Nucleus accumbens (tissue), 56 donors: ENCODE data around the gene SYMPK.
A peak's percentile ranks its signal among the peaks of the same experiment; 100 is the strongest.
"Not testable (repeated sequence)": the region's sequence is repeated elsewhere in the genome, so short reads cannot be mapped to it uniquely, and the experiment has no call there.

Experiments used
- DNase-seq, 56 donors: peaks; one replicate each; lab custom pipeline; 2025; lab: John Stamatoyannopoulos, UW

SYMPK gene

DNA sequence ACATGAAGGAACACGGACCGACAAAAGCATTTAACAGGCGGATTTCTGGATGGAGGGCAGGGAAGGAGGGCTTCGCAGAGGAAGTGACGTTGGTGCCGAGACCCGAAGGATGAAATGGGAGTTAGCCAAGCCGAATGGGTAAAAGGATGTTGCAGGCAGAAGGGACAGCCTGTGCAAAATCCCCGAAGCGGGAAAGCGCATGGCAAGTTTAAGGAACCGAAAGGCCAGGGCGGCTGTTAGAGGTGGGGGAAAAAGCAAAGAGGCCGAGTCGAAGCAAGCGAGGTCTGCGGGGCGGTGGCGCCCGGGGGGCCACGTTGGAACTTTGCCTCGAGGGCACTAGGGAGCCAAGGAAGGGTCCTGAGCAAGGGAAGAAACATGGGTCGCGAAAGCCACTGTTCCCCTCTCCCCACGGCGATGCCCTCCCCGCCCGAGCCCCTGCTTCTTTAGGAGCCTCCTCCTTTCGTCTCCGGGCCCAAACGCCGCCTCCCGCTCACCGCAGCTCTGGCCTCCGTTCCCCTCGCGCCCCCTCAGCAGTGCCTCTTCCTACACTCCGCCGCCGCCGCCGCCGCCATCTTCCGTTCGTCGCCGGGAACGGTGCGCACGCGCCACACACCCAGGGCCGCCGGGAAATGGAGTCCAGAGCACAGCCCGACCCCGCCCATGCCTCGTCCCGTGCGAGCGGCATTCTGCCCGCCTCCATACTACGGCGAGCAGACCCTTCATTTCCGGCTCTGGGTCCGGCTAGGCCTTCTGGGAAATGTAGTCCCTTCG, at the start of gene SYMPK:
Gene SYMPK, minus strand, starts transcription at position 584 of the 771 bp plus-strand sequence. CDS start 8,652 bp downstream, outside the sequence.
- peak; percentile 87 to 99 (median 97) for DNase-seq

DNA sequence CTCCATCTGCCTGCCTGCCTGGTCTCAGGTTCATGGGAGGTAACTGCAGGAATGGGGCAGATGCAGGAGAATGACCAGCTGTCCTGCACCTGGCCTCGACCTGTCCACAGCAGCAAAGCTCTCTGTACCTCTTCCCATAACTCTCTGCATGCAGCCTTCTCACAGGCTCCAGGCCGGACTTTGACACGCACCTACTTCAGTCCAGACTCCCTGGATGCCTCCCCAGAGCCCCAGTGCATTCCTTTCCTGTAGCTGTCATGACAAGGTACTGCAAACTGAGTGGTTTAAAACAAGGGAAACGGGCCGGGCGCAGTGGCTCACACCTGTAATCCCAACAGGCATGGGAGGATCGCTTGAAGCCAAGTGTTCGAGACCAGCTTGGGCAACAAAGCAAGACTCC, 48.3 kb upstream of the SYMPK start:
- DNase-seq, result no peak

DNA sequence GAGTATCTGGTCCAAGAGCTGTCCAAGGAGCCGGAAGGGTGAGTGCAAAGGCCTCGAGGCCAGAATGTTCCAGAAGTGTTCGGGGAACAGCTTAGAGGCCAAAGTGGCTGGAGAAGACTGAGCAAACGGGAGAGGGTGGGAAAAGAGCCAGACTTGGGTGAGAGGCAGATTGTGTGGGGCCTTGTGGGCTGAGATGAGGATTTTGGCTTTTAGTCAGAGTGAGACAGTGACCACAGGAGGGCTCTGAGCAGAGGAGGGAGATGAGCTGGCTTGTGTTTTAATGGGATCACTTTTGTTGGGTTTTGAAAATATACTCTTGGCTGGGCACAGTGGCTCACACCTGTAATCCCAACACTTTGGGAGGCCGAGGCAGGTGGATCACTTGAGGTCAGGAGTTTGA, 46.0 kb upstream of the SYMPK start:
- DNase-seq, result no peak

DNA sequence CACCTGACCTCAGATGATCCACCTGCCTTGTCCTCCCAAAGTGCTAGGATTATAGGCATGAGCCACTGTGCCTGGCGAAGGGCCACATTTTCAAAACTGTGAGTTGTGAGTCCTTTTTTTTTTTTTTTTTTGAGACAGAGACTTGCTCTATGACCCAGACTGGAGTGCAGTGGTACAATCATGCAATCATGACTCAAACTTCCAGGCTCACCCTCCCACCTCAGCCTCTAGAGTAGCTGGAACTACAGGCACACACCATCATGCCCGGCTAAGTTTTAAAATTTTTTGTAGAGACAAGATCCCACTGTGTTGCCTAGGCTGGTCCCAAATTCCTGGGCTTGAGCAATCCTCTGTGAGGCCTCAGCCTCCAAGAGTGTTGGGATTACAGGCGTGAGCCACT, 43.3 kb upstream of the SYMPK start:
- no peak for DNase-seq

DNA sequence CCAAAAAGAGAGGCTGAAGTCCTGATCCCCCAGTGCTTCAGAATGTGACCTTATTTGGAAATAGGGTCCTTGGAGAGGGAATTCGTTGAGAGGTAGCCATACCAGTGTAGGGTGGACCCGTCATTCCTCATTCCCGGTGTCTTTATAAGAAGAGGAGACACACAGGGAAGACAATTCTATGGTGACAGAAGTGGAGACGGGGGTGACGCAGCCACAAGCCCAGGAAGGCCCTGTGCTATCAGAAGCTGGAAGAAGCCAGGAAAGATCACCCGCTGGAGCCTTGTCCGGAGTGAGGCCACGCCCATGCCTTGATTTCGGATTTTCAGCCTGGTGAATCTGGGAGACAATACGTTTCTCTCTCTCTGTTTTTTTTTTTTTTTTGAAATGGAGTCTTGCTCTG, 42.1 kb upstream of the SYMPK start:
- DNase-seq, result no peak

DNA sequence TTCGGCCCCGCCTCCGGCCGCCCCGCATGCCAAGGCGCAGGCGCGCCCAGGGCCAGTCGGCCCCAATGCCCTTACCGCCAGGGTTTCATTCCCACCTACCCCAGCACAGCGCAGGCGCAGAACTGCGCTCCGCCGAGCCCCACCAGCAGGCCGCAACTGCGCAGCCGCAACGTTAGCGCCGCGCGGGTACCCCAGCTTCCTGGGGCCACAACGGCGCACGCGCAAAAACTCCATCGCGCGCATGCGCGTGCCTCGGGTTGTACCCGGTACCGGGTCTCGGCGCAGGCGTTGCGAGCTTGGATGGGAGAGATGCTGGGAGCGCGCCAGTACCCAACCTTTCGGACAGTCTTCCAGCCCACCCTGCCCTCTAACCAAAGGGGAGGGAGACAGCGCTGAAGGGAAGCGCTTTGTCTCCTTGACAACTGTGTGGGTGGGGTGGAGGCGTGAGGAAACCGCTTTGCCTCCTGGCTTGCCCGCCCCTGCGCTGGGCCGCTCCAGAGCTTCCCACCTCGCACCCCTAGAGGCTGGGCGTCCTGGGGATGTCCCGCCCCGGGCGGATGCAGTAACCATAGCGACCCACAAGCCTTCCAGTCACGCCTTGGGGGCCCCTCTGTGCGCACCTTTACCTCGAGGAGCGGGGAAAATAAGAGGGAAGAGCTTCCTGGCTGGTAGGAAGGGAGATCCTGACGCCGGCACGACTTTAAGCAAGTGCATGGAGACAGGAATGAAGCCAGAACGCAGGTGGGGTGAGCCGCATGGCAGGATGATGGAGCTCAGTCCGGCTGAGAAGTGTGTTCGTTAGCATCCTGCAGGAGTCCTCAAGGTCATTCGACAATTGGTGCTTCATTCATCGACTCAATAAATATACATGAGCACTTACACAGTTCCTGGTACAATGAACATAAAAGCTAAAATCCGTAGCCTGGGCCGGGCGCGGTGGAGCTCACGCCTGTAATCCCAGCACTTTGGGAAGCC, 40.0 kb upstream of the SYMPK start:
- DNase-seq, result peak; percentile 77 to 99 (median 96)

DNA sequence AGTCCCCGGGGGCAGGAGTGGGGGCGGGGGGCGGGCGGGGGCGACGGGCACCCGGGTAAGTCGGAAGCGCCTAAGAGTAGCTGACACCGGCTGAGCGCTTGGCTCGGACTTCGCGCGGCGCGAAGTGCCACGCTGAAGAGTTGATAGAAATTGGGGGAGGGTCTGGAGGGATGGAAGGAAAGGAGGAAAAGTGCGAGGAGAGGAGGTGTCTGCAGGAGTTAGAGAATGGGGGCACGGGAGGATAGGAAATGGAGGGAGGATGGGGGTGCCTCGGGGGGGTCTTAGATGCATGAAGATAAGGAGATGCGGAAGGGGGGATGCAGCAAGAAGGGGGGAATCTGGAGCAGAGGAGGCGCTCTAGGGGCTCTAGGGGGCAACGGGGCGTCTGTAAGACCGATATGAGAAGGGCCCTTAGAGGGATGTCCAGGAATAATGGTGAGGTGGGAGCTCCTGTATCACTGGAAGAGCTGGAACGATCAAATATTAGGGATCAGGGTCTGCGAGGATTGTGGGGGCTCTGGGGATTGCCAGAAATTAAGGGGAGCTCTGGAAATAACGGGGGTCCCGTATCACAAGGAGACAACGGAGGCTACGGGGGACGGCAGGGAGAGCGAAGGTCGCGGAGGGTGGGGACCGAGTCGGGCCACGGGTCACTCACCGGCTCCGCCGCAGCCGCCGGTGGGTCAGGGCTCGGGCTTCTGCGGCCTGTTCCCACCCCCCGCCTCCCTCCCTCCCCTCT, 39.1 kb upstream of the SYMPK start, which contains the start of gene MYPOP:
Gene MYPOP, minus strand, starts transcription at position 702 of the 739 bp plus-strand sequence. CDS start 840 bp downstream, outside the sequence.
- peak in 1 of 56 donors; percentile 55 for DNase-seq

DNA sequence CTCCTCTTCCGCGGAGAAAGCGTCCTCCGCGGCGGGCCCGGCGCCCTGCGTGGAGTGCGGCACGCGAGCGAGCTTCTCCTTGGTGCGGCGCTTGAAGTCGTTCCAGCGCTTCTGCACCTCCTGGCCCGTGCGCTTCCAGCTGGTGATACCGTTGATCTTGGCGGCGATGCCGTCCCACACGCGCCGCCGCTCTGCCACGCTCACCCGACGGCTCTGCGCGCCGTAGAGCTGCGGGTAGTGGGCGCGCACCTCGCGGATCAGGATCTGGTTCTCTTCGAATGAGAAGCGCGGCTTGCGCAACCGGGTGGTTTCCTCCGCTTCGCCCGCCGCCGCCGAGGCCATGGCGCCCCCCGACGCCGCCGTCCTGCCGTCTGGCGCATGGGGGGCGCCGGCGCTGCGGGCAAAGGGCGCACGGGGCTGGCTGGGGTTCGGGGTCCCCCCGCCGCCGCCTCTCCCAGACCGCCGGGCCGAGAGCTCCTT, 38.5 kb upstream of the SYMPK start:
- peak in 3 of 56 donors; percentile 17 to 33 (median 21) for DNase-seq

DNA sequence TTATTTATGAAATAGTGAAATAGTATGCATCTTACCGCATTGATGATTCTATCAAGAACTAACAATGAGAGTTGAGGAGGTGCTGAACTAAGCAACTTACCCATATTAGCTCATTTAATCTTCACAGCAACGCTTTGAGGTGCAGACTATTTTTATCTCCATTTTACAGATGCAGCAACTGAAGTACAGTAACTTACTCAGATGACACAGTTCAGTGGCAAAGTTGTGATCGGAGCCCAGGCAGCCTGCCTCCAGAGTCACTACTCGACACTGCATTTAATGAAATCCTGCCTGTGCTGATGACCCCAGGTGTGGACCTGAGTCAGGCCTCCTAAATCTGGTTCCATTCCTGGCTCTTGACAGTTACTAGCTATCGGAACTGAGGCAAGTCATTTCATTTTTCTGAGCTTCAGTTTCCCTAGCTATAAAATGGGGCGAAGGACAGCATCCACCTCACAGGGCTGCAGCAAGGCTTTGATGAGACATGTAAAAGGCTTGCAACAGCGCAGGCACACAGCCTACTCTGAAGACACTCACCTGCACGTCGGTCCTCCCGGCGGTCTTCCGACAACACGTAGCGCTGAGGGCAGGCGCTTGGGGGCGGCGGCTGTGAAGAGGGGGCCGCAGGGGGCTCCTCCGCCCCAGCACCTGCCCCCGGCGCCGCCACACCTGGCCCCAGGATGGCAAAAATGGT, 37.9 kb upstream of the SYMPK start:
- peak in 1 of 56 donors; percentile 10 for DNase-seq

DNA sequence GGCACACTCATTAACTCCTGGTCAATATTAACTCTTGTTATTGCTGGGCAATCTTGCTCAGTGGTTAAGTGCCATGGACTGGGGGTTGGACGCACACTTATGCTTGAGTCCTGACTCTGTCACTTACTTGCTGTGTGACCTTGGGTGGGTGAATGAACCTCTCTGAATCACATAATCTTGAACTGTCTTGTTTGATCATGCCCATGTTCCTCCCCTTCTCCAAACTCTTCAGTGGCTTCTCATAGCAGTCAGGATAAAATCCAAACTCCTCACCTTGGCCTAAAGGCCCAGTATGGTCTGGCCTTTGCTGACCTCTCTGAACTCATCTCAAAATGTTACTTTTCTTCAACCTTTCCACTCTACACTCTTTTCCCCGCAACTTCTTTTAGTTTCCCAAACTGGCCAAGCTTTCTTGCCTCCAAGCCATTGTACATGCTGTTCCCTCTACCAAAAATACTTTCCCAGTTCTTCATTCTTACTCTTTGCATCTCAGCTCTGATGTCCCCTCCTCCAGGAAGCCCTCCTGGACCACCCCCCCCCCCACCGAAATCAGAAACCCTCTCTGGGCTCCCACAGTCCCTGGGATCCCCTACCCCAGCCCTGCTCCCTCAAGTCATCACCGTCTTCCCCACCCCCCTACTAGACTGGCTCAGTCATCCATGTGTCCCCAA, 37.1 kb upstream of the SYMPK start:
- DNase-seq, result no peak

DNA sequence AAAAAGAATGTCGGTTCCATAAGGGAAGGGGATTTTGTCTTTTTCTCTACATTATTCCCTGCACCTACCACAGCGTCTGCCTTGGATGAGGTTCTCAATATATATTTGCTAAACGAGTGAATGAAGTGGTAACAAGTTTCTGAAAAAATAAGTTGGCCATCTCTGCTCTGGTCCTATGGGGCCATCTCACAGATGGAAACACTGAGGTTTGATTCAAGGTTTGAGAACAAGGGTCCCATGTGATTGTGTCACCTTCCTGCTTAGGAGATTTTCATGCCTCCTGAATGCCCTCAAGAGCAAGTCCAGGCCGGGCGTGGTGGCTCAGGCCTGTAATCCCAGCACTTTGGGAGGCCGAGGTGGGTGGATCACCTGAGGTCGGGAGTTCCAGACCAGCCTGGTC, 36.3 kb upstream of the SYMPK start:
- no peak for DNase-seq

DNA sequence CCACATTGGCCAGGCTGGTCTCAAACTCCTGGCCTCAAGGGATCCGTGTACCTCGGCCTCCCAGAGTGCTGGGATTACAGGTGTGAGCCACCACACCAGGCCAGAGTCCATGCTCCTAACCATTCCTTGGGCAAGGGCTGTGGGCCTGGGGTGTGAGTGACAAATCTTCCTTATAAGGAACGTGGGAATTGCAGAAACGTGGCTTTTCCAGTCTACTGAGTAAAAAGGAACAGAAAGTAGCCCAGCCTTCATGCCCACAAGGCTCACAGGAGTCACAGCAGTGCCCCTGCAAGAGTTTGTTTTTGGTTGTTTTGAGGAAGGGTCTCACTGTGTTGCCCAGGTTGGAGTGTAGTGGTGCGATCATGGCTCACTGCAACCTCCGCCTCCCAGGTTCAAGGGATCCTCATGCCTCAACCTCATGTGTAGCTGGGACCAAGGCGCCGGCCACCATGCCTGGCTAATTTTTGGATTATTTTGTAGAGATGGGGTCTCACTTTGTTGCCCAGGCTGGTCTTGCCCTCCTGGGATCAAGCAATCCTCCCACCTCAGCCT, 34.4 kb upstream of the SYMPK start:
- no peak for DNase-seq

DNA sequence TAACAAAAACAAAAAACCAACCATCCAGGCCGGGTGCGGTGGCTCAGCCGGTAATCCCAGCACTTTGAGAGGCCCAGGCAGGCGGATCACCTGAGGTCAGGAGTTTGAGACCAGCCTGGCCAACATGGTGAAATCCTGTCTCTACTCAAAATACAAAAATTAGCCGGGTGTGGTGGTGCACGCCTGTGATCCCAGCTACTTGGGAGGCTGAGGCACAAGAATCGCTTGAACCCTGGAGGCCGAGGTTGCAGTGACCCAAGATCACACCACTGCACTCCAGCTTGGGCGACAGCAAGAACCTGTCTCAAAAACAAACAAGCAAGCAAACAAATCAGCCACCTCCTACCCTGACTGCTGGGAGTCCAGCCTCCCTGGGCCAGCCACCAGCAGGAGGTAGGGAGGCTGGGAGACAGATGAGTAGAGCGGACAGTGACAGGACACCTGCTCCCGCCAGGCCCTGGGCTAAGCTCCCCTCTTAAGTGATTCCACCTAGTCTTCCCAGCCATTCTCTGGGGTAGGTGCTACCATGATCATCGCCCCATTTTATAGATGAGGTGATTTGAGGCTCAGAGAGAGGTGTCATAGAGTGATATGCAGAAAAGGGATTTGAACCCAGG, 33.1 kb upstream of the SYMPK start:
- DNase-seq, result not testable (repeated sequence)

DNA sequence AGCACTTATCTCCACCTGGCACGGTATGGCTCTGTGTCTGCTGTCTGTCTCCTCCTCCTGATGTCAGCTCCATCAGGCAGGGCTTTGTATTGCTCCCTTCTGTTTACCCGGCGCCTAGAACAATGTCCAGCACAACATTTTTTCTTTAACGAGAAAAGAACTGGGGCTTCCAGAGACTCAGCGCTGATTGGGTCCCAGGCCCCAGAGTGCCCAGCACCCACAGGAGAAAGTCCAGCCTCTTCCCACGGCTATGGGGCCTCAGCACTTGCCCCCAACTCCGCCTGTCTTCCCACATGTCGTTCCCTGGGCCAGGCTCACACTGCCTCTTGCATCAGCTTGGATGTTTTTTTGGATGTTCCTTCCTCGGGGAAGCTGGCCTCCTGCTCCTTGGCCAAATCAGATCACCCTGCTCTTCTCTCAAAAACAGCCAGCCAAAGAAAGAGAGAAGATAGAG, 32.6 kb upstream of the SYMPK start:
- peak in 1 of 56 donors; percentile 9 for DNase-seq

DNA sequence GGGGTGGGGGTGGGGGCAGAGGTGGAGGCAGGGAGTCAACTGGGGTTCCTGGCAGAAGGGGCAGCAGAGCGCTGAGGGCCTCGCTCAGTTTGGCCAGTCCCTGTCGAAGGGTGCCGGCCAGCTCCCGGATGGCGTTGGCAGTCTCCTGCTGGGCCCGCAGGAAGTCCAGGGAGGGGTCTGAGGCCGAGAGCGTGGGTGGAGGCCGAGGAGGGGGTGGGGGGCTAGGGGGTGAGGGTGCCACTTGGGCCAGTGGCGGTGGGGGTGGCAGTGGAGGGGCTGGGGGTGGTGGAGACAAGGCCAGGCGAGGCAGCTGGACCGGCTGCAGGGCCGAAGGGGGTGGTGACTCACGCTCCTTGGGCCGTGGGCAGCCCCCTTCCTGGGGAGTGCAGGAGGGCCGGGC, 27.9 kb upstream of the SYMPK start:
- DNase-seq, result no peak

DNA sequence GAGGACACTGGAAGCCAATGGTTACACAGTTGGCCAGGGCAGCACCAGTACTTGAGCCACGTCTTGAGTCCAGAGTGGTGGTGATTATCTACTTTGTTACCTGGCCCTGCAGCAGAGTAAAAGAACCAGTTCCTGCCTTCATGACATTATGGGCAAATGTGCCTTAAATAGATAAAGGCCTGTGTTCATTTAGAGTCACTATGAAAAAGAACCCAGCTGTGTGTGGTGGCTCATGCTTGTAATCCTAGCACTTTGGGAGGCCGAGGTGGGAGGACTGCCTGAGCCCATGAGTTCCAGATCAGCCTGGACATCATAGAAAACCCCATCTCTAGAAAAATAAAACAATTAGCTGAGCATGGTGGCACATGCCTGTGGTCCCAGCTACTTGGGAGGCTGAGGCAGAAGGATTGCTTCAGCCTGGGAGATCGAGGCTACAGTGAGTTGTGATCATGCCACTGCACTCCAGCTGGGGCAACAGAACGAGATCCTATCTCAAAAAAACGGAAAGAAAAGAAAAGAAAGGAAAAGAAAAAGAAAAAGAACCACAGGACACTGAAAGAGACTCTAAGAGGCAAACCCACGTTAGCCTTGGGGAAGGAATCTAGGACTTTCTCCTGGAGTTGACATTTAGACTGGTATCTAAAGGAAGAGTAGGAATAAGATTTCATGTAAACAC, 26.4 kb upstream of the SYMPK start:
- no peak for DNase-seq

DNA sequence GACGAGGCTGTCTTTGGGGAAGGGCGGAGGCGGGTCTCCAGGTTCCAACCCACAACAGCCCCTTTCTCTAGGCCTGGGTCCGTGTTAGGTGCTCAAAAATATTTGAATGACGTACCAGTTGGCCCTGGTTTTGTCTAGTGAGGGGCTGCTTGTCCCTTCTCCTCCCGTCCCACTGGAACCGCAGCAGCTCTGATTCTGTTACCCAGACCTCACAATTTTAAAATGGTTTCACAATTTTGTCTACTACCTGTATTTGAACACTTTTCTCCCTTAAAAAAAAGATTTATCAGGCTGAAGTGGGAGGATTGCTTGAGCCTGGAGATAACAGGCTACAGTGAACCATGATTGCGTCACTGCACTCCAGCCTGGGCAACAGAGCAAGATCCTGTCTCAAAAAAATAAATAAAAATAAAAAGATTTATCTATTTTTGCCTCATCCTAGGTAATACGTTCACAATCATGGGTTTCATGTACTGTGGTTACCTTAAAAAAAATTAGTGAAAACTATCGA, 24.3 kb upstream of the SYMPK start:
- no peak for DNase-seq
